ENCODE measurements around the gene CDRT4.

- no peak for TF ChIP-seq CTCF (conservative IDR thresholded peaks at IDR 0.05)
- TF ChIP-seq EZH2 (IDR thresholded peaks at IDR 0.05; ENCODE audit: low read depth), result no peak
These were observed 12.8 kb upstream of the CDRT4 start for GRCh38 chr17:15480204-15480603.

Data from PC-9 (cell line).